HG02870 (cell line): ENCODE results near the gene TRNAU1AP.
"Not testable (repeated sequence)": the region's sequence is repeated elsewhere in the genome, so short reads cannot be mapped to it uniquely, and the experiment has no call there.

Source experiments
- ATAC-seq: cut with Tn5 transposase; IDR thresholded peaks from one replicate; pipeline ENCODE4 v1.9.1; 2021; ENCODE audit warnings: mild to moderate bottlenecking, moderate library complexity; ENCODE audit not compliant: unreplicated experiment

The TRNAU1AP gene

GRCh38 chr1:28521502-28522164 is 31.3 kb upstream of the TRNAU1AP start:
- ATAC-seq: no peak

GRCh38 chr1:28522537-28522936 is 30.3 kb upstream of the TRNAU1AP start:
- ATAC-seq: not testable (repeated sequence)

- not testable (repeated sequence) for ATAC-seq
These were observed 27.8 kb upstream of the TRNAU1AP start for GRCh38 chr1:28525002-28525642.

GRCh38 chr1:28526886-28527285 is 26.0 kb upstream of the TRNAU1AP start:
- ATAC-seq: no peak

- no peak for ATAC-seq
These were observed 22.4 kb upstream of the TRNAU1AP start for GRCh38 chr1:28530456-28530855.

- no peak for ATAC-seq
These were observed 18.2 kb upstream of the TRNAU1AP start for GRCh38 chr1:28534671-28535070.

- no peak for ATAC-seq
These were observed 17.7 kb upstream of the TRNAU1AP start for GRCh38 chr1:28535180-28535579.

- ATAC-seq: no peak
These were observed 15.3 kb upstream of the TRNAU1AP start for GRCh38 chr1:28537457-28538199.

- ATAC-seq: no peak
These were observed 14.6 kb upstream of the TRNAU1AP start for GRCh38 chr1:28538286-28538685.

GRCh38 chr1:28540651-28541050 is 12.2 kb upstream of the TRNAU1AP start:
- no peak for ATAC-seq

GRCh38 chr1:28541414-28542015 is 11.4 kb upstream of the TRNAU1AP start:
- not testable (repeated sequence) for ATAC-seq

GRCh38 chr1:28545246-28545628 is 7.6 kb upstream of the TRNAU1AP start:
- ATAC-seq: no peak

GRCh38 chr1:28548318-28548717 is 4.6 kb upstream of the TRNAU1AP start:
- no peak for ATAC-seq

- no peak for ATAC-seq
These were observed 1.5 kb upstream of the TRNAU1AP start for GRCh38 chr1:28551381-28551780.

- ATAC-seq: no peak
These were observed 8.0 kb downstream of the TRNAU1AP start for GRCh38 chr1:28560886-28561285.

- no peak for ATAC-seq
These were observed 11.4 kb downstream of the TRNAU1AP start for GRCh38 chr1:28564310-28564709.

- ATAC-seq: no peak
These were observed 12.2 kb downstream of the TRNAU1AP start for GRCh38 chr1:28565040-28565439.

- no peak for ATAC-seq
These were observed 12.8 kb downstream of the TRNAU1AP start for GRCh38 chr1:28565726-28566125.

- ATAC-seq: no peak
These were observed 14.0 kb downstream of the TRNAU1AP start for GRCh38 chr1:28566931-28567330.

GRCh38 chr1:28571911-28572310 is 19.0 kb downstream of the TRNAU1AP start:
- ATAC-seq: no peak

- not testable (repeated sequence) for ATAC-seq
These were observed 20.0 kb downstream of the TRNAU1AP start for GRCh38 chr1:28572891-28573290.

- no peak for ATAC-seq
These were observed 20.7 kb downstream of the TRNAU1AP start for GRCh38 chr1:28573564-28573963.
